Activated CD8-positive, alpha-beta memory T cell treated with anti-CD3 and anti-CD28 coated beads, Interleukin-2, amount 50 U/mL, for 1 hour (primary cell): ENCODE results near the gene PKNOX2.

Source experiments
- DNase-seq: peaks from one replicate; pipeline ENCODE4 v3.0.0-alpha.2; 2020; ENCODE audit errors: extremely low read depth

The PKNOX2 gene

DNA sequence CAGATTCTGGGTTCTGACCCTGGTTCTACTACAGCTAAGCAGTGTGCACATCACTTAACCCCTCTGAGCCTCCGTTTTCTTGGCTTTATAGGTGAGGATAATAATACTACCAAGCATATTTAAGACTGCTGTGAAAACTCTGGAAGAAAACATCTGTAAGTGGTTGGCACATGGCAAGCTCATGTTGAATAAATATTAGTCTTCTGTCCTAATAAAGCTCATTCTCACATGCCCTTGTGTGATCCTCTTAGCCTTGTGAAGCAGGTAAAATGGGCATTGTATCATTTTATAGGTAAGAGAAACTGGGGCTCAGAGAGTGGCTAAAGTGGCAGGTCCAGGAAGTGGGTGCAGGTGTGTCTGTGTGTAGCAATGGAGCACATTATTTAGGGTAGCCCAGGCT lies 8.5 kb downstream of the PKNOX2 start:
- no peak for DNase-seq

DNA sequence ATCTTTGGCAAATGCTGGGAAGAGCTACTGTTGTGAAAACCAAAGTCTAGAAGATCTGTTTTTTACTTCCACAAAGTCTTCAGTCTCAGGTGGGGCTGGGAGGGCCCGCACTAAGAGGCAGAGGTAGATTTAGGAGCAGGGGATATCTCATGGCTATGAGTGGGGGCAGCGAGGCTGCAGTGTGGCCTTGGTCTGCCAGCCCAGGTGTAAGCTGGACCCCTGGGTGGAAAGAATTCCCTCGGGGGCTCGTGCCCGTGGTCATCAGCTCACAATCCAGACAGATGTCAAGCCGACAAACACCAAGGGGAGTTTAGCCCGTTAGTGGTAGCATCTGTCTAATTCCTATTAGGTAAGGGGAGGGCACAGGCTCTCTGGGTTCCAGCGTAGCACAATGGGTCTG lies 9.0 kb downstream of the PKNOX2 start:
- no peak for DNase-seq

DNA sequence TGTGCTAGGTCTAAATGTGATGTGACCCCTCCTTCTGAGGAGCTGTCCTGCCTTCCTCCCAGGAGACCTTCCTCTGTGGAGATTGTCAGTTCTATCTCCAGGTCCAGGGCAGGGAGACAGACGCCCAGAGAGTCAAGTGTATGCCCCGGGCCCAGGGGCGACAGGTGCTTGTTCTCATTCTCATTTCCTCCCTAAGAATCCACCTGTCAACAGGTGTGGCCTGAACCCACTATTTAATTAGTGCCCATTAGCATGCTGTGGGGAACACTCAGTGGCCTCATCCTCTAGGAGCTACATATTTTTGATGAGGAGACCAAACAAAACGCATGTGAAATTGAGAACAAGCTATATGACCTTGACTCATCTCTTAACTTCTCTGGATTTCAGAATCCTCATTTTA lies 9.5 kb downstream of the PKNOX2 start:
- DNase-seq = no peak

DNA sequence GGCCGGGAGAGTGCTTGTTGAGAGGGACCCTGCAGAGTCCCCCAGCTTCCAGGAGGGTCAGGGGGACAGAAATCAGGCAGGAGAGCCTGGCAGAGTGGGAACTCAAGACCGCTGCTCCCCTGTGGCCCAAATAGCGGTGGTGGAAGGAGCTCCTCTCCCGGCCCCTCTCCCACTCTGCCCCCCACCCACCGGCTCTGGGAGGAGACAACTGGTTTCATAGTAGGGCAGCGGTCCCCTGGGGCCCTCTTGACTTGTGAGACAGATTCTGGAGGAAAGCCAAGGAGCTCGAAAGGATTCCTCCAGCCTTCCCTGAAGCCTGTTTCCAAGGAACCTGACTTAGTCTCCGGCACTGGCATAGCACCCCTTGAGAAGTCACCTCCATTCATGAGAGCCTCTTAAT lies 10.1 kb downstream of the PKNOX2 start:
- DNase-seq = no peak

DNA sequence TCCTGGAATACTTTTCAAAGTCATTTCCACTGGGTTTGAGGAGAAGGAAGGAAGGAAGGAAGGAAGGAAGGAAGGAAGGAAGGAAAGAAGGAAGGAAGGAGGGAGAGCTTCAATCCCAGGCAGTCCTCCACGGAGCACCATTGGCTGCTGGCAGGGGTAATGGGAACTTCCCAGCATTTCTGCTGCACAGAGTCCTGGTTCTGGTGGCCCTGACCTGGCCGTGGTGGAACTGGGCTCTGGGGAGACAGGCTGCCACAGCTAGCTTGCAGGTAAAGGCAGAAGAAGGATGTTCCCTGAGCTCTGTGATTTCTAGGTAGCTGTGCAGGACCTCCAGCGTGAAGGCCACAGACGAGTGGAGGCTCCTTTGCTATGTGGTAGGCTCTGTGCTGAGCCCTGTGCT lies 10.6 kb downstream of the PKNOX2 start:
- no peak for DNase-seq

DNA sequence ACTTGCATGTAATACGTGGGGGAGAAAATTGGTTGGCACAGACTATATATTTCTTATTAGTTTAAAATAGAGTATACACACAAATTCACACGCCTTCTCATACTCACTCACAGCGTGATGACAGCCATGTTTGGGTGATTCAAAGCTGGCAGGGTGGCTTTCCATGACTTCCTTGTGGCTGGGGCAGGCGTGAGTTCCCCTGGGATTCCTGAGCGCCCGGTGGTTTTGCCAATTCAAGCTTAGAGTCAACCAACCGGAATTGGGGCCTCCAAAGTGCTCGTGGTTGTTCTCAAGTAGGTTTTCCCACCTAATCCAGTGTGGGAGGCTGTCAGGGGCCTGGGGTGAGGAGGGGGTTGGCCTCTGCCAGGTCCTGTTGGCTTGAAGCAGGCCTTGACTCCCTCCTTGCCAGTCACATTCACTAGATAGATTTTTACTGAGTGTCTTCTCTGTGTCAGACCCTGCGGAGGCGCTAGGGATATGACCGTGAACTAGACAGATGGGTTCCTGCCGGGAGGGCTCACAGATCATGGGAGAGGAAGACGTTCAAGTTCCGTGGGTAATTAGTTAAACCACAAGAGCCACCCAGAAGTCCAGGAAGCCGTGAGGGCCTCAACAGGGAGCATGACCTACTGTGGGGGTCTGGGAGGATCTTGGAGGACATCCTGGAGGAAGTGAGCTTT lies 11.5 kb downstream of the PKNOX2 start:
- DNase-seq = no peak

- DNase-seq = no peak
These were observed 12.3 kb downstream of the PKNOX2 start for GRCh38 chr11:125176866-125177265.

DNA sequence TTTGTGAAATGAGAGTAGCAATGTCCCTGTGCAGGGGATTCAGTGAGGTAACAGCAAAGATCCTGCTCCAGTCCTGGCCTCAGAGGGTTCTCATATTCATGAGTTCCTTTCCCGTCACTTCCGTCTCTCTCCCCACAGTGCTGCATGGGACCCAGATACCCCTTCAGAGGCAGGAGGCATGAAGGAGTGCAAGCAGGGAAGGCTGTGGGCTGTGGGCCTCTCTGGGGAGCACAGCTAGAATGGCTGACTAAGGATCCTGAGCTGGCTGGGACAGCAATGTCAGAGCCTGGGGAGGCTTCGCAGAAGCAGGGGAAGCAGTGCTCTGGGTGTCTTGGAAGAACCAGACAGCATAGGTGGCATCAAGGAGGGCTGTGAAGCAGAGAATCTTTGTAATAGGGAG lies 13.0 kb downstream of the PKNOX2 start:
- no peak for DNase-seq

DNA sequence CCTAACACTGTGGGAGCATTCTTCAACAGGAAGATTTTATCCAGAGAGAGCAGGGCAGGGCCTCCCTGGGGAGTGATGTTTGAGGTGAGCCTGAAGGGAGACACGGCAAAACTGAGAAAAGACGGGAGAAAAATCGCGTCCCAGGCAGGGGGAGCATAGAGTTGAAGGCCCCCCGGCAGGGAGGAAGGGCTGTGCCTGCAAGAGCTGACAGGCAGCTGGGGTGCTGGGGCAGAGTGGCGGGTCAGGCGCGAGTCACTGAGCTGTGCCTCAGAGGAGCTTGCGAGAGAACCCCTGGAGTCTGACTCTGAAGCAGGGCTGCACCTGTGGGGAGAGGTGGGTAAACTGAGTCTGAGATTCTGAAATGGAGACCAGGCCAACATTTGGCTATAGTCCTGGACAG lies 14.8 kb downstream of the PKNOX2 start:
- no peak for DNase-seq

- no peak for DNase-seq
These were observed 15.3 kb downstream of the PKNOX2 start for GRCh38 chr11:125179895-125180294.

- no peak for DNase-seq
These were observed 16.1 kb downstream of the PKNOX2 start for GRCh38 chr11:125180413-125181305.

DNA sequence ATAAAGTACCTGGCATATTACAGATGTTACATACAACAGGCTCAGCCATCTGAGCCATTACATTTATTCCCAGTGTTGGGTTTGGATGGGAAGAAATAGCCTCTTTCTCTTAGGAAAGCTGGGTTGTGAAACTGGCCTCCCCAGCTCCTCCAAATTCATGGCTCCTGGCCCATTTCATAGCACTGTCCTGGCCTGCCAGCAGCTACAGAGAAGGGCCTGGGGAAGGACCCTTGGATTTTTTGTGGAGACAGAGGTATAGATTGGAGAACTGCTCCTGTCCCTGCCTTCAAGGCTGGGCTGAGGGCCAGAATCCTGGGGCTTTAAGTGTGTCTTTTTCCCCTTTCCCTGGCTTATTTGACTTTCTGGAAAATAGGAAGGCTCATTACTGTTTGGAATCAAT lies 18.0 kb downstream of the PKNOX2 start:
- DNase-seq = no peak

- DNase-seq = no peak
These were observed 19.1 kb downstream of the PKNOX2 start for GRCh38 chr11:125183641-125184040.

DNA sequence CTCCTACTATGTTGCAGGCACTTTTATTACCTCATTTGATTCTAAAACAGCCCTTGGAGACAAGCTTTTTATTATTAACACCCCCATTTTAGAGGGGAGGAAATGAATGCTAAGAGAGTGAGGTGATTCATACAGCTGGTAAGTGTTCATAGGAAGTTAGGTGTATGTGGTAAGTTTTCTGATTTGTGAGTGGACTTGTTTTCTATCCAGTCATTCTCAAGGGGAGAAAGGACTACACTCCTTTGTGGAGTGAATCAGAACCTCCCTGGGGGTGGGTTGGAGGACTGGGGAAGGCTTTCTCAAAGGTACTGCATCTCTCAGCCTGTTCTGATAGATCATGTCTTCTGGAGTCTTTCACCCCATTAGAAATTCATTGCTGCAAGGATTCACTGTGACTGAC lies 23.5 kb downstream of the PKNOX2 start:
- DNase-seq = no peak

- DNase-seq = no peak
These were observed 26.0 kb downstream of the PKNOX2 start for GRCh38 chr11:125190566-125190965.

GRCh38 chr11:125192183-125192582 lies 27.6 kb downstream of the PKNOX2 start:
- no peak for DNase-seq

GRCh38 chr11:125192717-125193415 lies 28.3 kb downstream of the PKNOX2 start:
- no peak for DNase-seq

DNA sequence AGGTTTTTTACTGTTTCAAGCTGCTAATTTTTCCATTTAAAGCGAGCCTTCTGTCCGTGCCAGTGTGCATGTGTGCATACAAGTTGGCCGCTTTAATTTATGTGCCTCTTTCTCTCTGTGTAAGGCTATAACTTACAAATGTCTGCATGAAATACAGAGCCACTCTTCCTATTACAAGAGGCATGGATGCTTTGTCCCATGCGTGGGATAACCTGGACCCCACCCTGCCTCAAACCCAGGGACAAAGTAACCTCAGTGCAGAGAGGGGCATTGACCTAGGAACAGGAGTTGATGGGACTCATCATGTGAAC lies 28.8 kb downstream of the PKNOX2 start:
- no peak for DNase-seq

DNA sequence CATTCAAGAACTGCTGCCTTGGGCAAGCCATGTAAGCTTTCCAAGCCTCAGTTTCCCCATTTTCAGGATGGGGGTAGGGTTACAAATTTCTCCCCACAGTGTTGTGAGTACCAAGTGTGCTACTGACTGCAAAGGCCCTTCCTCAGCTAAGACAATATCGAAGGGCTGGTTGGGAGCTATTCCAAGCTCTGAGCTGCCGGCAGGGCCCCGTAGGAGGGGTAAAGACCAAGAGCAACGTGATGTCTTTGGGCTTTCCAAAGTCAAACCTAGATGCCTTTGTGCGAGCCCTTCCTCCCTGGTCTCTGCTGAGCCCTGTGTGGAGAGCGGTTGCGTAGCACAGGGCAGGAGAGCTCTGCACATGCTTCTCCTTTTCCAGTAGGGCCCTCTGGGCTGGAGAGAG lies 29.3 kb downstream of the PKNOX2 start:
- DNase-seq = no peak

- DNase-seq = no peak
These were observed 35.4 kb downstream of the PKNOX2 start for GRCh38 chr11:125199915-125200314.

- no peak for DNase-seq
These were observed 35.9 kb downstream of the PKNOX2 start for GRCh38 chr11:125200441-125200840.

GRCh38 chr11:125201525-125202141 lies 37.1 kb downstream of the PKNOX2 start:
- no peak for DNase-seq
